ENCODE results near the gene RHCG.

Gene RHCG

DNA sequence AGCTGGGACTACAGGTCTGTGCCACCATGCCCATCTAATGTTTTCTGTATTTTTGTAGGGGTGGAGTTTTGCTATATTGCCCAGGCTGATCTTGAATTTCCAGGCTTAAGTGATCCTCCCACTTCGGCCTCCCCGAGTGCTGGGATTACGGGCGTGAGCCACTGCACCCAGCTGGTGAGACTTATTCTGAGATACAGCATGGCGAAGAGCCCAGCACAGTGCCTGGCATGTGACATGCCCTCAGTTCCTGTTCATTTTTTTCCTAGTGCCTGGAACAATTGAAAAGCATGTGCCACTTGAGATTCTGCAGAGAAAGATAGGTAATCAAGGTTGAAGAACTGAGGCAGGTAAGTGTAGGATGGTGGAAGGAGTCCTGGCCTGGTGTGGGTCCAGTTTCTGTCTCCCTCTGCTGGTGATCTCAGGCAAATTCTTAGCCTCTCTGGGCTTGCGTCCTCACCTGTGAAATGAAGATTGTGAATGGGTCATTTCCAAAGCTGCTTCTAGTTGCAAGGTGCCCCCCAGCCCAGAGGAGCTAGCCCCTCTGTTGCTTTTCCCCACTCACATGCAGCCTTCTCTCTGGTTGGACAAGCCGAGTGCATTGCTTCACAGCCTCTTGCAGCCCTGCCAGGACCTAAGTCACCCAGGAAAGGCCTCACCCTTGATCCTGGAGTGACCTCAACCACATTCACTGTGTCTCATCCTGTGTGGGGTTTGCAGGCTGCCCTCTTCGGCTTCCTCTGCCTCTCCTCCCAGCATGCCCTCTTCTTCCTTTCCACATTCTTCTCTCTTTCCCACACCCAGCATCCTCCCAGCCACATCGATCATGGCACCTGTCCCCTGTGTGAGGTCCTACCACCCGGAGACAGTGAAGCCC, 4.3 kb upstream of the RHCG start:
- H3K36me3 ChIP-seq (ENCODE audit: insufficient read depth, low read length) = no peaks in the 10 kb centered on the region
- H3F3A ChIP-seq (ENCODE audit: insufficient read depth, low read length) = no peaks in the 10 kb centered on the region
- no peak for TF ChIP-seq EZH2 (IDR thresholded peaks at IDR 0.05; ENCODE audit: borderline replicate concordance, low read length)
- TF ChIP-seq, protein P1, sequence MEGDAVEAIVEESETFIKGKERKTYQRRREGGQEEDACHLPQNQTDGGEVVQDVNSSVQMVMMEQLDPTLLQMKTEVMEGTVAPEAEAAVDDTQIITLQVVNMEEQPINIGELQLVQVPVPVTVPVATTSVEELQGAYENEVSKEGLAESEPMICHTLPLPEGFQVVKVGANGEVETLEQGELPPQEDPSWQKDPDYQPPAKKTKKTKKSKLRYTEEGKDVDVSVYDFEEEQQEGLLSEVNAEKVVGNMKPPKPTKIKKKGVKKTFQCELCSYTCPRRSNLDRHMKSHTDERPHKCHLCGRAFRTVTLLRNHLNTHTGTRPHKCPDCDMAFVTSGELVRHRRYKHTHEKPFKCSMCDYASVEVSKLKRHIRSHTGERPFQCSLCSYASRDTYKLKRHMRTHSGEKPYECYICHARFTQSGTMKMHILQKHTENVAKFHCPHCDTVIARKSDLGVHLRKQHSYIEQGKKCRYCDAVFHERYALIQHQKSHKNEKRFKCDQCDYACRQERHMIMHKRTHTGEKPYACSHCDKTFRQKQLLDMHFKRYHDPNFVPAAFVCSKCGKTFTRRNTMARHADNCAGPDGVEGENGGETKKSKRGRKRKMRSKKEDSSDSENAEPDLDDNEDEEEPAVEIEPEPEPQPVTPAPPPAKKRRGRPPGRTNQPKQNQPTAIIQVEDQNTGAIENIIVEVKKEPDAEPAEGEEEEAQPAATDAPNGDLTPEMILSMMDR (IDR thresholded peaks at IDR 0.05; ENCODE audit: low read length) = peak; percentile 54
- no peak overlapping the region for H3K4me3 ChIP-seq (ENCODE audit: low read depth, low read length, poor library complexity, severe bottlenecking)
- no peaks in the 10 kb centered on the region for H3K4me1 ChIP-seq (ENCODE audit: insufficient read depth, low read length, severe bottlenecking)
- no peak overlapping the region for H3K9ac ChIP-seq (ENCODE audit: low read length)
- no peak overlapping the region for H3K4me2 ChIP-seq (ENCODE audit: low read length)
- no peaks in the 10 kb centered on the region for H3K27me3 ChIP-seq (ENCODE audit: insufficient read depth, low read length)
- no peaks in the 10 kb centered on the region for H3K79me2 ChIP-seq (ENCODE audit: insufficient read depth, low read length)
- no peak overlapping the region for H2AFZ ChIP-seq (ENCODE audit: low read length)
- H3K9me2 ChIP-seq (ENCODE audit: low read depth, low read length) = no peaks in the 10 kb centered on the region
- H4K20me1 ChIP-seq (ENCODE audit: insufficient read depth, low read length) = no peaks in the 10 kb centered on the region
- H3K27ac ChIP-seq (ENCODE audit: low read depth, low read length, poor library complexity, severe bottlenecking) = no peak overlapping the region
- no peaks in the 10 kb centered on the region for H3K9me3 ChIP-seq (ENCODE audit: low read length)

DNA sequence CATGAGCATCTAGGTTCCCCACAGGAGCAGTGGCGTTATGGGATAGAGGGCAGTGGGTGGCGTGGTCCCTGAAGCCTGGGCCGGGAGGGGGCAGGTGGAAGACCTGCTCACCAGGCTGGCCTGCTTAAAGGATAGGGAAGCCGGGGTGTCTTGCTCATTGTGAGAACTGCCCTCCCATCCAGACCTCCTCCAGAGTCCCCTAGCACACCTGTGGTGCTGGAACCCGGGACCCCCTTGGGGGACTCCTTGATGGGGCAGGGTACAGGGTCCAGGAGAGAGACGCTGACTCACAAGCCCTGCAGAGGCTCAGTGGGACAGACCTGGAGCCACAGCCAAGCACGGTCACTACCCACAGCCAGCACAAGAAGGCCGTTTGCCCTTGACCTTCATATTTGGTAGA, 2.8 kb upstream of the RHCG start:
- H3K27ac ChIP-seq (ENCODE audit: low read depth, low read length, poor library complexity, severe bottlenecking) = no peak overlapping the region
- no peak for TF ChIP-seq EZH2 (IDR thresholded peaks at IDR 0.05; ENCODE audit: borderline replicate concordance, low read length)
- TF ChIP-seq, protein P1 (IDR thresholded peaks at IDR 0.05; ENCODE audit: low read length) = no peak
- no peak overlapping the region for H3K4me2 ChIP-seq (ENCODE audit: low read length)
- no peaks in the 10 kb centered on the region for H3K9me2 ChIP-seq (ENCODE audit: low read depth, low read length)
- no peaks in the 10 kb centered on the region for H3K27me3 ChIP-seq (ENCODE audit: insufficient read depth, low read length)
- no peaks in the 10 kb centered on the region for H4K20me1 ChIP-seq (ENCODE audit: insufficient read depth, low read length)
- H3K4me3 ChIP-seq (ENCODE audit: low read depth, low read length, poor library complexity, severe bottlenecking) = no peak overlapping the region
- H3K9ac ChIP-seq (ENCODE audit: low read length) = no peak overlapping the region
- H3K36me3 ChIP-seq (ENCODE audit: insufficient read depth, low read length) = no peaks in the 10 kb centered on the region
- no peaks in the 10 kb centered on the region for H3K4me1 ChIP-seq (ENCODE audit: insufficient read depth, low read length, severe bottlenecking)
- no peaks in the 10 kb centered on the region for H3K79me2 ChIP-seq (ENCODE audit: insufficient read depth, low read length)
- no peak overlapping the region for H2AFZ ChIP-seq (ENCODE audit: low read length)
- H3K9me3 ChIP-seq (ENCODE audit: low read length) = no peaks in the 10 kb centered on the region
- no peaks in the 10 kb centered on the region for H3F3A ChIP-seq (ENCODE audit: insufficient read depth, low read length)

DNA sequence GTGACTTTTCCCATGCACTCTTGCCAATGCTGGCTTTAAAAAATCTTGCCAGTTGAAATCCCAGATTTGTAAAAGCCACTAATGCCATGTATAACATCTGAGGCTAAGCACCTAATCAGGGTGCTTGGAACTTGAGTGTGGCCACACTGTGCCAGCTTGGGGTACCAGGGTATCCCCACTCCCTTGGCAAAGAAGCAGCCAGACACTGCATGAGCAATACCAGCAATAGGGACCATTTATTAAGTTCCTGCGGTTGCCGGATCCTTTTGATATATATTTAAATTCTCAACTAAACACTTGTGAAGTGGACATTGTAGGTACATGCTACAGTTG, 2.2 kb upstream of the RHCG start:
- Histone ChIP-seq H2AFZ (ENCODE audit: low read length) (no peak overlapping the region), H3K36me3 (ENCODE audit: insufficient read depth, low read length) (no peaks in the 10 kb centered on the region), H3K9ac (ENCODE audit: low read length) (no peak overlapping the region), H3K4me3 (ENCODE audit: low read depth, low read length, poor library complexity, severe bottlenecking) (no peak overlapping the region), H3K4me2 (ENCODE audit: low read length) (no peak overlapping the region), H3K9me2 (ENCODE audit: low read depth, low read length) (no peaks in the 10 kb centered on the region), H3K27me3 (ENCODE audit: insufficient read depth, low read length) (no peaks in the 10 kb centered on the region), H3K79me2 (ENCODE audit: insufficient read depth, low read length) (no peaks in the 10 kb centered on the region), H3K27ac (ENCODE audit: low read depth, low read length, poor library complexity, severe bottlenecking) (no peak overlapping the region), H3K4me1 (ENCODE audit: insufficient read depth, low read length, severe bottlenecking) (no peaks in the 10 kb centered on the region), H3F3A (ENCODE audit: insufficient read depth, low read length) (no peaks in the 10 kb centered on the region), H4K20me1 (ENCODE audit: insufficient read depth, low read length) (no peaks in the 10 kb centered on the region), H3K9me3 (ENCODE audit: low read length) (no peaks in the 10 kb centered on the region)
- TF ChIP-seq EZH2 (IDR thresholded peaks at IDR 0.05; ENCODE audit: borderline replicate concordance, low read length) = no peak
- TF ChIP-seq, protein P1 (IDR thresholded peaks at IDR 0.05; ENCODE audit: low read length) = no peak

Data from OCI-LY1 (cell line).